Heart left ventricle (tissue), 13 donors: ENCODE data around the gene TDP2.

Experiments
- POLR2A ChIP-seq, 2 donors: fragments of 450-650 bp; IDR thresholded peaks; one replicate each; pipeline ENCODE4 v1.6.1; 2017; ENCODE audit warnings: antibody characterized with exemption in 2 of 2, mild to moderate bottlenecking in 2 of 2, moderate library complexity in 2 of 2
- TF ChIP-seq, protein P1 (sequence below), 12 donors: fragments of 200-600 bp; sonication (generic) in 4 of 12; IDR thresholded peaks; one replicate each; pipeline versions ENCODE4 v1.5.0 to v1.8.0; 2018 to 2022; ENCODE audit warnings: antibody characterized with exemption in 12 of 12, mild to moderate bottlenecking in 5 of 12
- donor health status: ischemic (EF 13 %, LVEDD 7.1; RV severe dilation, severe dysfunction).
- donor health status: DM: no; HTN: yes; CAD: no.
- donor health status: DM: no; HTN: no; CAD: no.
- donor health status: ischemic (EF 25% LVEDD 6.9; RV normal size, moderate dysfunction).
- donor health status: ischemic (EF 25% LVEDD 5.7; RV mildly dilated, moderate dysfunction).
- donor health status: ischemic (EF 35%, LVEDD 5.7; RV mildly dilated, moderate dysfunction).
- donor health status: nonischemic (EF 11% LVEDD 7.7; RV severe dilation, severe dysfunction).
- donor health status: DM: yes; HTN: yes; CAD: no.
- donor health status: PGD.
- donor health status: ischemic (EF 29% LVEDD 5.4; RV normal size, mild dysfunction).
- donor health status: nonischemic (EF 23%, LVEDD 6.1; RV moderate dilation, normal function).

DNA sequence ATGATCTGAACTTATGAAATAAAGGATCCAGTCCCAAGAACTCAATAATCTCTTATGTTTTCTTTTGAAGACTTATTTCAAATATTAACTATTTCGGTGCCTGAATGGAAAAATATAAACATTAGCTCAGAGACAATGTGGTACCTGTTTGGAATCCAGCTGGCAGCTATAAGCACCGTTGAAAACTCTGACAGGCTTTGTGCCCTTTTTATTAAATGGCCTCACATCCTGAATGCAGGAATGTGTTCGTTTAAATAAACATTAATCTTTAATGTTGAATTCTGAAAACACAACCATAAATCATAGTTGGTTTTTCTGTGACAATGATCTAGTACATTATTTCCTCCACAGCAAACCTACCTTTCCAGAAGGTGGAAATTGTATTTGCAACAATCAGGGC, 16.3 kb downstream of the TDP2 start:
- TF ChIP-seq, protein P1, sequence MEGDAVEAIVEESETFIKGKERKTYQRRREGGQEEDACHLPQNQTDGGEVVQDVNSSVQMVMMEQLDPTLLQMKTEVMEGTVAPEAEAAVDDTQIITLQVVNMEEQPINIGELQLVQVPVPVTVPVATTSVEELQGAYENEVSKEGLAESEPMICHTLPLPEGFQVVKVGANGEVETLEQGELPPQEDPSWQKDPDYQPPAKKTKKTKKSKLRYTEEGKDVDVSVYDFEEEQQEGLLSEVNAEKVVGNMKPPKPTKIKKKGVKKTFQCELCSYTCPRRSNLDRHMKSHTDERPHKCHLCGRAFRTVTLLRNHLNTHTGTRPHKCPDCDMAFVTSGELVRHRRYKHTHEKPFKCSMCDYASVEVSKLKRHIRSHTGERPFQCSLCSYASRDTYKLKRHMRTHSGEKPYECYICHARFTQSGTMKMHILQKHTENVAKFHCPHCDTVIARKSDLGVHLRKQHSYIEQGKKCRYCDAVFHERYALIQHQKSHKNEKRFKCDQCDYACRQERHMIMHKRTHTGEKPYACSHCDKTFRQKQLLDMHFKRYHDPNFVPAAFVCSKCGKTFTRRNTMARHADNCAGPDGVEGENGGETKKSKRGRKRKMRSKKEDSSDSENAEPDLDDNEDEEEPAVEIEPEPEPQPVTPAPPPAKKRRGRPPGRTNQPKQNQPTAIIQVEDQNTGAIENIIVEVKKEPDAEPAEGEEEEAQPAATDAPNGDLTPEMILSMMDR (IDR thresholded peaks at IDR 0.05) = no peak
- TF ChIP-seq POLR2A (IDR thresholded peaks at IDR 0.05) = no peak
